DMS 273 treated with DMSO at 0.1 percent for 48 hours (cell line): ENCODE data around the gene CBY3.
"Not testable (repeated sequence)": the region's sequence is repeated elsewhere in the genome, so short reads cannot be mapped to it uniquely, and the experiment has no call there.

ENCODE experiments used
- DNase-seq: peaks from one replicate; lab custom pipeline; 2025; lab: John Stamatoyannopoulos, UW

CBY3 gene

GRCh38 chr5:179668391-179668790 lies 12.4 kb downstream of the CBY3 start:
- no peak for DNase-seq

- not testable (repeated sequence) for DNase-seq
These were observed 19.2 kb downstream of the CBY3 start for GRCh38 chr5:179661647-179662046.

DNA sequence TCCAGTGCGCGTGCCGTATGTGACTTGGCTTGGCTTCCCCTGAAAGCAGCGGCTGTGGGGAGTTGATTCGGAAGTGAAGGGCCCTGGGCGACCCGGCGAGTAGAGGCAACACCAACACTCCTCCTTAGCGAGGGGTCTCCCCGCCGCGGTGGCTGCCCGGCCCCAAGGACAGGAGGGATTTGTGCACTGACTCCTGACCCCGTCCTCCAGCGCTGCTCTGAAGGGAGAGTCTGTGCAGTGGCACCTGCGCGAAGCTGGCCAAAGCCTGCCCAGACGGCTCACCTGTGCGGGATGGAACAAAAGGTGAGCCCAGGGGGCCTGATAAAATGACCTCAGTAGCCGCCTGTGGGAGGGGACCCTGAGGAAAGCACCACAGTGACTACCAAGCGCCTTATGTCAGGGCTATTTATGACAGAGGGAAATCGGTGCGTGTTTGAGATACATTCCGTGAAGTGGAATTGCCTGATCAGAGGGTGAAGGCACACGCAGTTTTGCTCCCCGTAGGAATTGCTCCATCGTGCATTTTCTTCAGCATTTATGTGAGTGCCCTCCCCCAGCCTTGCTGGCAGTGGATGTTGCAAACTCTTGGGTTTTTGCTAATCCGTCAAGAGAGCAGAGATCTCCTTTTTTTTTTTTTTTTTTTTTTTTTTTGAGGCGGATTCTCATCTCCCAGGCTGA lies 22.5 kb downstream of the CBY3 start:
- DNase-seq: not testable (repeated sequence)

DNA sequence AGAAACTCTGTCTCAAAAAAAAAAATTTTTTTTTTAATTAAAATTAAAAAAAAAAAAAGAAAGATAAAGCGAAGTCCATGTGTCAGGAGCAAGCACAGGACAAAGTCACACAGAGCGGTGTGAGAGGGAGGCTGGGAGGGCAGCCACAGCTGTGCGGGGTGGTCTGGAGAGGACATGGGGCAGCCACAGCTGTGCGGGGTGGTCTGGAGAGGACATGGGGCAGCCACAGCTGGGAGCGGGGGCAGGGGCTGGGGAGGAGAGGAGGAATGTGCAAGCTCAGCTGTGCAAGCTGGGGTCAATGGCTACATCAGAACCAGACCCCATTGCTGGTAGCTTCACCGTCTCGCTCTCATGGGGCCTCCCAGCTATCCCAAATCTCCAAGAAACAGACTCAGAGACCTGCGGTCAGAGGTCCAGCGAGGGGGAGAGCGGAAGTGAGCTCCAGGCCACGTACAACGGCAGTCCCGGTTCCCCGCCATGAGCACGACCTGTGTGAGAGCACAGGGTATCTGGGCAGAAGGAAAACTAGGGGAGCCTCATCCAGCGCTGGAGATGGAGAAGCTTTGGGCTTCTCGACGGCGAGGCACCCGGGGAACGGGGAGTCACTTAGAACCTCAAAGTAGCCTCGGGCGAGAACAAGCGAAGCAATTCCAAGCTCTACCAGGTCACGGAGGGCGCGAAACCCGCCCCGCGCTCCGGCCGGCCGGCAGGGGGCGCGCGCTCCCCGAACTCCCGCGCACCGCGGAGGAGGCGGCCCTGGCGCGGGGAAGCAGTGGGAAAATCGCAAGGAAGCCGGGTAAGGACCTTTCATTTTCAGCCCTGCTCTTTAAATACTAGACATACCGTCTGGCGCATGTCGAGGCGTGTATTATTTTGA lies 23.3 kb downstream of the CBY3 start:
- DNase-seq: not testable (repeated sequence)

GRCh38 chr5:179653135-179653534 lies 27.7 kb downstream of the CBY3 start:
- DNase-seq: not testable (repeated sequence)

DNA sequence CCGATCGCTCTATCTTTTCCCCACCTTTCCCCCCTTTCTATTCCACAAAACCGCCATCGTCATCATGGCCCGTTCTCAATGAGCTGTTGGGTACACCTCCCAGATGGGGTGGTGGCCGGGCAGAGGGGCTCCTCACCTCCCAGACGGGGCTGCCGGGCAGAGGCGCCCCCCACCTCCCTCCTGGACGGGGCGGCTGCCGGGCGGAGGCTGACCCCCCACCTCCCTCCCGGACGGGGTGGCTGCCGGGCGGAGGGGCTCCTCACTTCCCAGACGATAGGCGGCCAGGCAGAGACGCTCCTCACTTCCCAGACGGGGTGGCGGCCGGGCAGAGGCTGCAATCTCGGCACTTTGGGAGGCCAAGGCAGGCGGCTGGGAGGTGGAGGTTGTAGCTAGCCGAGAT lies 30.6 kb downstream of the CBY3 start:
- not testable (repeated sequence) for DNase-seq

DNA sequence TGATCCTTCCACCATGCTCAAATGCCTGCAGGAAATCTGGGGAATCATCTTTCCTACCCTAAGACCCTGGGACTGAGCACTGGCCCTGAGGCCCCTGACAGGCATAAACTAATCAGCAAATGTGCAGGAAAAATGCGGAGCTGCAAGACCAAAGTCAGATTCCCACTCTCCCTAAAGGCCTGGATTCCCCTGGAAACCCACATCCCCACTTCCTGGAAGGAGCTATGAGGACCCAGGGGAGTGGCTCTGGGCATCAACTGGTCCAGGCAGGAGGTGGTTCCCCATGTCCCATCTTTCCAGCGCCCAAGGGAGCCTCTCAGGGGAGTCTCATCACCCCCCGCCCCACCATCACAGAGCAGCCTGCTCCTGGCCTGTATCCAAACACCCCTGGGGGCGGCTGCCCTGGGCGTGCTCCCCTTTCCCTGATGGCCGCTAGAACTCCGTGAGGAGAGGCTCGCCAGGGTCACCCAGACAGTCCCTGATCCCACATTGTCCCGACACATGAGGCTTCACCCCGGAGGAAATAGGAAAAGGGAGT lies 31.6 kb downstream of the CBY3 start:
- DNase-seq: not testable (repeated sequence)

GRCh38 chr5:179648410-179648809 lies 32.4 kb downstream of the CBY3 start:
- DNase-seq: no peak

DNA sequence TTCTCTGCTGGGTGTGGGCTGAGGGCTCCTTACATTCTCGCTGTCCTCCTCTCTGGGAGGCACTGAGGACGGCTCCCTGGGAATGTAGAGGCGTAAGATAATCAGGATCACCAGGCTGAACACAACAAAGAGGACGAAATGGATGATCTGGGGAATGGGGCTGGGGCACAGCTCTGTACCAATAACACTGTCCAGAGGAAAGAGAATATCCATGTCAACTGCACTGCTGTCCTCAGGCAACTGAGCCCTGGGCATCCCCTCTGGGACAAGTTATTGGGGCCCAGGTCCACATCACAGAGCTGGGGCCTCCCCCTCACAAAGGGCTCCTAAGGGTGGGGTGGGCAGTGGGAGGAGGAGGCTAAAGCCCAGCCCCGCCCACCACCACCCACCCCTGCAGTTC lies 36.1 kb downstream of the CBY3 start:
- not testable (repeated sequence) for DNase-seq

DNA sequence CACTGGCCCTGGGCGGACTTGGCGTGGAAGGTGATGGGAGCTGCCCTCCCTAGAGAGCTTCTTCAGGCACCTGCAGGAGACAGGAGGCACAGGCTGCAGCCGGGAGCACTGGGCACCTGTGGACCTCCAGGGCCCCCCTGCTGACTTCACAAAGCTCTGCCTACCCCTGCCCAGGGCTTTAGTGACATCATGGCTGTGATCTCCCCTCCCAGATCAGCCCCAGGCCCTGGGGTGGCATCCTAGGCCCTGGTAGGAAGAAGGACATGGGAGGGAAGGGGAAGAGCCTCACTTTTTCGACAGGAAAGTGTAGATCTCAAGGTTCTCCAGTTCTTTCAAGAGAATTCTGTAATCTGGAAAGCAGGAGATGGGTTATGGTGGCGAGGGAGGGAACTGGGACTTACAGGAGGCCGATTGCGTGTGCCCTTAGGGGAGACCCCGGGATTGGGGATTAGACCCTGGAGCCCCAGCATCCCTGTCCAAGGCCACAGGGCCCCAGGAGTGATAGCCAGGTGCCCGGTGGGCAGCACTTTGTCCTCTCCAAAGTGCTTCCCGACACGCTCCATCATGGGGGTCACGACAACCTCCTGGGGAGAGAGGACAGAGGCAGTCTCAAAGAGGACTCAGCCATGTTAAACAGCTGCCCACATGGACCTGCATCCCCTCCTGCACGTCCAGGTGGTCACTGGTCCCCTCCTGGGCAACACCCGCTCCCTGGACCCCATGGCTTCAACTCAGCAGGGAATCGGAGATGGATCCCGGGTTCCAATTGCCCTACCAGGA lies 37.5 kb downstream of the CBY3 start:
- not testable (repeated sequence) for DNase-seq

GRCh38 chr5:179642626-179643025 lies 38.2 kb downstream of the CBY3 start:
- not testable (repeated sequence) for DNase-seq

DNA sequence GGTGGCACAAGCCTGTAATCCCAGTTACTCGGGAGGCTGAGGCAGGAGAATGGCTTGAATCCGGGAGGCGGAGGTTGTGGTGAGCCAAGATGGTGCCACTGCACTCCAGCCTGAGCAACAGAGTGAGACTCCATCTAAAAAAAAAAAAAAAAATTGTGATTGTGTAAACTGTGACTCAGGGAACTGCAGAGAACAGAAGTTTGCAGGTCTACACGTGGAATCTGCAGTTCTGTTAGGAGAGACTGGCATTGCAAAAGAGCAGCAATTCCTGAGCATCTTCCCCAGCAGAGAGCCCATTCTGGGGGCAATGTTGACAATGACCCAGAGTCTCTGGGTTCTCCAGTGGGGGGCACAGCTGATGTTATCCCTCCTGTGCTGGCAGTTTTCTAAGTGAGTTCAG lies 39.1 kb downstream of the CBY3 start:
- not testable (repeated sequence) for DNase-seq

- not testable (repeated sequence) for DNase-seq
These were observed 41.5 kb downstream of the CBY3 start for GRCh38 chr5:179639296-179639695.

DNA sequence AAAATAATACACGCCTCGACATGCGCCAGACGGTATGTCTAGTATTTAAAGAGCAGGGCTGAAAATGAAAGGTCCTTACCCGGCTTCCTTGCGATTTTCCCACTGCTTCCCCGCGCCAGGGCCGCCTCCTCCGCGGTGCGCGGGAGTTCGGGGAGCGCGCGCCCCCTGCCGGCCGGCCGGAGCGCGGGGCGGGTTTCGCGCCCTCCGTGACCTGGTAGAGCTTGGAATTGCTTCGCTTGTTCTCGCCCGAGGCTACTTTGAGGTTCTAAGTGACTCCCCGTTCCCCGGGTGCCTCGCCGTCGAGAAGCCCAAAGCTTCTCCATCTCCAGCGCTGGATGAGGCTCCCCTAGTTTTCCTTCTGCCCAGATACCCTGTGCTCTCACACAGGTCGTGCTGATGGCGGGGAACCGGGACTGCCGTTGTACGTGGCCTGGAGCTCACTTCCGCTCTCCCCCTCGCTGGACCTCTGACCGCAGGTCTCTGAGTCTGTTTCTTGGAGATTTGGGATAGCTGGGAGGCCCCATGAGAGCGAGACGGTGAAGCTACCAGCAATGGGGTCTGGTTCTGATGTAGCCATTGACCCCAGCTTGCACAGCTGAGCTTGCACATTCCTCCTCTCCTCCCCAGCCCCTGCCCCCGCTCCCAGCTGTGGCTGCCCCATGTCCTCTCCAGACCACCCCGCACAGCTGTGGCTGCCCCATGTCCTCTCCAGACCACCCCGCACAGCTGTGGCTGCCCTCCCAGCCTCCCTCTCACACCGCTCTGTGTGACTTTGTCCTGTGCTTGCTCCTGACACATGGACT lies 46.3 kb downstream of the CBY3 start:
- DNase-seq: not testable (repeated sequence)

GRCh38 chr5:179633501-179634369 lies 47.1 kb downstream of the CBY3 start:
- not testable (repeated sequence) for DNase-seq
